Measurements from ENCODE around the gene COMT. TPM values are rescaled to one million over a fixed set of nuclear protein-coding genes. Genes with fewer than 3 reads are reported as not detected.

The COMT gene
- total RNA-seq, 1 donor from 2014 or later, result 403 TPM

GRCh38 chr22:19973551-19974267, 32.1 kb downstream of the COMT start:
- Histone ChIP-seq H3K27me3 (ENCODE audit: control insufficient read depth, insufficient read depth, low read length) (no peaks in the 10 kb centered on the region), H3K36me3 (ENCODE audit: control insufficient read depth, insufficient read depth, low read length) (peaks cover 3% of the 10 kb centered on the region)
- TF ChIP-seq, protein P1, sequence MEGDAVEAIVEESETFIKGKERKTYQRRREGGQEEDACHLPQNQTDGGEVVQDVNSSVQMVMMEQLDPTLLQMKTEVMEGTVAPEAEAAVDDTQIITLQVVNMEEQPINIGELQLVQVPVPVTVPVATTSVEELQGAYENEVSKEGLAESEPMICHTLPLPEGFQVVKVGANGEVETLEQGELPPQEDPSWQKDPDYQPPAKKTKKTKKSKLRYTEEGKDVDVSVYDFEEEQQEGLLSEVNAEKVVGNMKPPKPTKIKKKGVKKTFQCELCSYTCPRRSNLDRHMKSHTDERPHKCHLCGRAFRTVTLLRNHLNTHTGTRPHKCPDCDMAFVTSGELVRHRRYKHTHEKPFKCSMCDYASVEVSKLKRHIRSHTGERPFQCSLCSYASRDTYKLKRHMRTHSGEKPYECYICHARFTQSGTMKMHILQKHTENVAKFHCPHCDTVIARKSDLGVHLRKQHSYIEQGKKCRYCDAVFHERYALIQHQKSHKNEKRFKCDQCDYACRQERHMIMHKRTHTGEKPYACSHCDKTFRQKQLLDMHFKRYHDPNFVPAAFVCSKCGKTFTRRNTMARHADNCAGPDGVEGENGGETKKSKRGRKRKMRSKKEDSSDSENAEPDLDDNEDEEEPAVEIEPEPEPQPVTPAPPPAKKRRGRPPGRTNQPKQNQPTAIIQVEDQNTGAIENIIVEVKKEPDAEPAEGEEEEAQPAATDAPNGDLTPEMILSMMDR (IDR thresholded peaks at IDR 0.05; ENCODE audit: insufficient read depth, low read length, poor library complexity, severe bottlenecking), result no peak

GRCh38 chr22:19974268-19974861, 32.8 kb downstream of the COMT start:
- H3K36me3 ChIP-seq (ENCODE audit: control insufficient read depth, insufficient read depth, low read length), result peaks cover 3% of the 10 kb centered on the region
- no peak for DNase-seq (ENCODE audit: low read depth)

More at GRCh38 chr22:19973551-19974267, 32.1 kb downstream of the COMT start:
- H3K4me3 ChIP-seq (ENCODE audit: low read depth, low read length), result no peak overlapping the region
- no peak for DNase-seq (ENCODE audit: low read depth)

GRCh38 chr22:19974935-19975706, 33.5 kb downstream of the COMT start:
- DNase-seq (ENCODE audit: low read depth), result no peak
- TF ChIP-seq, protein P1 (IDR thresholded peaks at IDR 0.05; ENCODE audit: insufficient read depth, low read length, poor library complexity, severe bottlenecking), result no peak
- Histone ChIP-seq H3K36me3 (ENCODE audit: control insufficient read depth, insufficient read depth, low read length) (peaks cover 3% of the 10 kb centered on the region), H3K27me3 (ENCODE audit: control insufficient read depth, insufficient read depth, low read length) (no peaks in the 10 kb centered on the region), H3K4me3 (ENCODE audit: low read depth, low read length) (no peak overlapping the region)

More at GRCh38 chr22:19974268-19974861, 32.8 kb downstream of the COMT start:
- no peak overlapping the region for H3K4me3 ChIP-seq (ENCODE audit: low read depth, low read length)
- TF ChIP-seq, protein P1 (IDR thresholded peaks at IDR 0.05; ENCODE audit: insufficient read depth, low read length, poor library complexity, severe bottlenecking), result no peak
- H3K27me3 ChIP-seq (ENCODE audit: control insufficient read depth, insufficient read depth, low read length), result no peaks in the 10 kb centered on the region

DNA sequence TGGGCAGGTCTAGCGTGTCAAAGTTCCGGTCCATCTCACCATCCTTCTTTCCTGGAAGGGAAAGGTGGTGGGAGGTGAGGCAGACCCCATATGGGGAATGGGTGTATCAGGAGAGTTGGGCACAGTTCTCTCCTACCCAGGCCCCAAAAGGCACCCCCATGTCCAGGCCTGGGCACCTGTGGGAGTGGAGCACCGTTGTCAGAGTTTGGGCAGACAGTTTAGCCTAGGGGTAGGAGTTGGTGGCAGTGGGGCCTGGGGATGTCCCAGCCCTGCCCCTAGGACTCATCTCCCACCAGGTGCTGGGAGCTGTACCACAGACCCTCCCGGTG, 34.1 kb downstream of the COMT start:
- H3K36me3 ChIP-seq (ENCODE audit: control insufficient read depth, insufficient read depth, low read length), result peaks cover 3% of the 10 kb centered on the region
- TF ChIP-seq, protein P1 (IDR thresholded peaks at IDR 0.05; ENCODE audit: insufficient read depth, low read length, poor library complexity, severe bottlenecking), result no peak
- no peak overlapping the region for H3K4me3 ChIP-seq (ENCODE audit: low read depth, low read length)
- H3K27me3 ChIP-seq (ENCODE audit: control insufficient read depth, insufficient read depth, low read length), result no peaks in the 10 kb centered on the region
- DNase-seq (ENCODE audit: low read depth), result no peak

DNA sequence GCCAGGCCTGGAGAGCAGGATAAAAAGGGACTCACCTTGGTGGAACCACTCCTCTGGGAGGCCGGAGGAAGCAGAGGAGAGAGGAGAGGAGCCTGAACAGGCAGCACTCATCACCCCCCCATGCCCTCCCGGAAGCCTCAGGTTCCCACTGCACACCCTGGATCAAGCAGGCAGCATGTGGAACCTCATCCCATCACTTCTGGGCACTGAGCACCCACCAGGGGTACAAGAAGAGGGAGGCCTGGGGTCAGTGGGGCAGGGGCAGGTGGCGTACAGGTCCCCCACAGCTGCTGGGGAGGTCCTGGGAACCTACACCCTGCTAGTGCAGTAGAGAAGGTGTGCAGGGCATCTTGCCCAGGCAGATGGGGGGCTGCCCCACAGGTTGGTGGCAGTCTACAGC, 35.1 kb downstream of the COMT start:
- DNase-seq (ENCODE audit: low read depth), result no peak
- Histone ChIP-seq H3K4me3 (ENCODE audit: low read depth, low read length) (no peak overlapping the region), H3K27me3 (ENCODE audit: control insufficient read depth, insufficient read depth, low read length) (no peaks in the 10 kb centered on the region), H3K36me3 (ENCODE audit: control insufficient read depth, insufficient read depth, low read length) (peaks cover 1% of the 10 kb centered on the region)
- TF ChIP-seq, protein P1 (IDR thresholded peaks at IDR 0.05; ENCODE audit: insufficient read depth, low read length, poor library complexity, severe bottlenecking), result no peak
